Retinal pigment epithelial cell (primary cell): ENCODE measurements around the gene GET3.

Experiments used
- DNase-seq: peaks from one replicate; pipeline ENCODE4 v3.0.0-alpha.2; 2010; ENCODE audit warnings: low read depth
- H3K4me3 ChIP-seq: 2 replicates; pipeline ENCODE4 v1.5.1; 2011; ENCODE audit warnings: mild to moderate bottlenecking, low read length, control low read depth, moderate library complexity
- TF ChIP-seq, protein P1 (sequence below): conservative IDR thresholded peaks from 2 replicates; pipeline ENCODE4 v1.5.1; 2011; ENCODE audit warnings: low read depth, low read length, control low read depth, inconsistent platforms

GET3 gene

DNA sequence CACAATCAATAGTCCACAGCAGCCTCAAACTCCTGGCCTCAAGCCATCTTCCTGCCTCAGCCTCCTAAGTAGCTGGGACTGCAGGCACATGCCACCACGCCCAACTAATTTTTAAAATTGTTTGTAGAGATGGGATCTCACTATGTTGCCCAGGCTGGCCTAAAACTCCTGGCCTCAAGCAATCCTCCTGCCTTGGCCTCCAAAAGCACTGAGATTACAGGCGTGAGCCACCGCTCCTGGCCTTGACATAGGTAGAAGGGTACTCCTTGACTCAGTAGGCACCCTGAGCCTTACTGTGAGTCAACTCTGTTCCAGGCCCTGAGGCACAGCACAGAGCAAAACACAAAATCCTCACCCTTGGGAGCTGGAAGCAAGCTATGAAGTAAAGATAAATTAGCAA lies 21.4 kb upstream of the GET3 start:
- H3K4me3 ChIP-seq: no peak overlapping the region
- no peak for DNase-seq
- TF ChIP-seq, protein P1, sequence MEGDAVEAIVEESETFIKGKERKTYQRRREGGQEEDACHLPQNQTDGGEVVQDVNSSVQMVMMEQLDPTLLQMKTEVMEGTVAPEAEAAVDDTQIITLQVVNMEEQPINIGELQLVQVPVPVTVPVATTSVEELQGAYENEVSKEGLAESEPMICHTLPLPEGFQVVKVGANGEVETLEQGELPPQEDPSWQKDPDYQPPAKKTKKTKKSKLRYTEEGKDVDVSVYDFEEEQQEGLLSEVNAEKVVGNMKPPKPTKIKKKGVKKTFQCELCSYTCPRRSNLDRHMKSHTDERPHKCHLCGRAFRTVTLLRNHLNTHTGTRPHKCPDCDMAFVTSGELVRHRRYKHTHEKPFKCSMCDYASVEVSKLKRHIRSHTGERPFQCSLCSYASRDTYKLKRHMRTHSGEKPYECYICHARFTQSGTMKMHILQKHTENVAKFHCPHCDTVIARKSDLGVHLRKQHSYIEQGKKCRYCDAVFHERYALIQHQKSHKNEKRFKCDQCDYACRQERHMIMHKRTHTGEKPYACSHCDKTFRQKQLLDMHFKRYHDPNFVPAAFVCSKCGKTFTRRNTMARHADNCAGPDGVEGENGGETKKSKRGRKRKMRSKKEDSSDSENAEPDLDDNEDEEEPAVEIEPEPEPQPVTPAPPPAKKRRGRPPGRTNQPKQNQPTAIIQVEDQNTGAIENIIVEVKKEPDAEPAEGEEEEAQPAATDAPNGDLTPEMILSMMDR: no peak

DNA sequence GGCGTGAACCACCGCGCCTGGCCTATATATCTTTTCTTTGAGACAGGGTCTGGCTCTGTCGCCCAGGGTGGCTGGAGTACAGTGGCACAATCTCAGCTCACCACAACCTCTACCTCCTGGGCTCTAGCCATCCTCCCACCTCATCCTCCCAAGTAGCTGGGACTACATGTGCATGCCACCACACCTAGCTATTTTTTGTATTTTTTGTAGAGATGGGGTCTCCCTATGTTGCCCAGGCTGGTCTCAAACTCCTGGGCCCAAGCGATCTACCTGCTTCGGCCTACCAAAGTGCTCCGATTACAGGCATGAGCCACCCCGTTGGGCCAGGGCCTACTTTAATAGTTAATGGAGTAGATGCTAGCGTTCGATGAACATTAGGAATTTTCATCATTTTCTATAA lies 17.0 kb upstream of the GET3 start:
- TF ChIP-seq, protein P1: no peak
- H3K4me3 ChIP-seq: peak overlapping the region; percentile 88
- no peak for DNase-seq

DNA sequence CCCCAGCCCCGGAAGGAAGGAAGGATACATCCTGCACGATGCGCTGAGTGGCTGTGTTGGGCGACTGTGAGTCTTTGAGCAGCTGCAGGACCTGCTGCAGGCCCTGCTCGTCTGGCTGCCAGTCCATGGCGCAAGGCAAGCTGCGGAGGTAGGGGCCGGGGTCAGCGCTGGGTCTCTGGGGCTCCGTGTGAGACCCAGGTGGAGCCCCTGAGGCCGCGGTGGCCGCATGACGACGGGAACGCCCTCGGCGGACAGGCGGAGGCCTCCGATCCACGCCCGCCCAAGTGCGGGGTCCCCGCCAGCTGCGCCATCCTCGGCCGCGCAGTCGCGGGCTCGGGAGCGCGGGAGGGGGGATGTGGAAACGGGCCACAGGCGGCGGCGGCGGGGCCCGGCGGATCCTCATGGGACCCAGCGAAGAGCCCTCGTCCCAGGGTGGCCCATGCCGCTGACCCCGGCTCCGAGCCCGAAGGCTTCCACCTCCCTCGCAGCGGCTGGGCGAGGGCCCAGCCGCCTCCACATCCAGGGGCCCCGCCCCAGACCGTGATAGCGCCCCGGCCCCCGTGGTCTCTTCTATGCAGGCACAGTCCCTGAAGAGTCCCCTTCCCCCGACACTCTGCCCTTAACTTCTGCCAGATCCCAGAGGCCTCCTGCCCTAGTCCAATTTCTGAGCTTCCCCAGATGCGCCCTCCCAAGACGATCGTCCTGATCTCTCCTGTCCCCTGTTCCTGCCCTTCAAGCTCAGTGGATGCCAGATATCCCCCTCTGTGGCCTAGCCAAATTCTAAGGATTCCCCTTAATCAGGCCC lies 16.2 kb upstream of the GET3 start:
- DNase-seq: no peak
- peak overlapping the region; percentile 88 for H3K4me3 ChIP-seq
- TF ChIP-seq, protein P1: no peak

DNA sequence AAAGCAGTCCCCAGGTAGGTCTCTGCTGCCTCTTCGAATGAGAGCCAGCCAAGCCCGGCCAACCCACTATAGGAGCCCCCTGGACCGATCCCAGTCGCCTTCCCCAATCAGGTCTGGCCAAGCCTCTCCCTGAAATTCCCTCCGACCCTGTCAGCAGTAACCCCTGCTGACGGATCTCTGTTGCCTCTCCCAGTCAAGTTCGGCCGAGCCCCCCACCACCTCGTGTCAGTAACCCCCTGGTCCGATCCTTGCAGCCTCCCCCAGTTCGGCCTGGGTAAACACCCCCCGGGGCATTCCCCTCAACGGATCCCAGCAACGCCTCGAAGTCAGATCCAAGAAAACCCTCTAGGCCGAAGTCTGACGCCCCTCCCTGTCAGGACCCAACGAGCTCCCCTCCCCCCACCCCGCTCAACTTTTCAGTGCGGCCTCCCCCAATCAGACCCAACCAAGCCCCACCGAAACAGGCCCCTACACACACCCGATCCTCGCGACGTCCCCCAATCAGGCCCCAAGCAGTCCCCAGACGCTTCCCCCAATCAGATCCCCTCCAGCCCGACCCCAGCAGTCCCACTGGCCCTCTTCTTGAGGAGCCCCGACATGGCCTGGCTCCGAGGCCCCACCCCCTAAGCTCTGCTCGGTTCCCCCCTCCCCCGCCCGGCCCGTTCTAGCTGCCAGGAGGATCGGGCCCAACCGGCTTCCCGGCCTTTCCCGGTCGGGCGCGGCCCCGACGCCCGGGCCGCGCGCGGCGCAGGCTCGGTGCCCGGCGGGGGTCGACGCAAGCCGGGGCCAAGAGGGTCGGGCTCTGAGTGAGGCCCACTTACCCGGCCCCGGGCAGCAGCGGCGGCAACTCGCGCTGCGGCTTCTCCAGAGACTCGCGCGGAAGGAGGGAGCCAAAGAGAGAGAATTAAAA lies 15.4 kb upstream of the GET3 start:
- DNase-seq: peak; percentile 45
- TF ChIP-seq, protein P1: no peak
- H3K4me3 ChIP-seq: peak overlapping the region; percentile 88

DNA sequence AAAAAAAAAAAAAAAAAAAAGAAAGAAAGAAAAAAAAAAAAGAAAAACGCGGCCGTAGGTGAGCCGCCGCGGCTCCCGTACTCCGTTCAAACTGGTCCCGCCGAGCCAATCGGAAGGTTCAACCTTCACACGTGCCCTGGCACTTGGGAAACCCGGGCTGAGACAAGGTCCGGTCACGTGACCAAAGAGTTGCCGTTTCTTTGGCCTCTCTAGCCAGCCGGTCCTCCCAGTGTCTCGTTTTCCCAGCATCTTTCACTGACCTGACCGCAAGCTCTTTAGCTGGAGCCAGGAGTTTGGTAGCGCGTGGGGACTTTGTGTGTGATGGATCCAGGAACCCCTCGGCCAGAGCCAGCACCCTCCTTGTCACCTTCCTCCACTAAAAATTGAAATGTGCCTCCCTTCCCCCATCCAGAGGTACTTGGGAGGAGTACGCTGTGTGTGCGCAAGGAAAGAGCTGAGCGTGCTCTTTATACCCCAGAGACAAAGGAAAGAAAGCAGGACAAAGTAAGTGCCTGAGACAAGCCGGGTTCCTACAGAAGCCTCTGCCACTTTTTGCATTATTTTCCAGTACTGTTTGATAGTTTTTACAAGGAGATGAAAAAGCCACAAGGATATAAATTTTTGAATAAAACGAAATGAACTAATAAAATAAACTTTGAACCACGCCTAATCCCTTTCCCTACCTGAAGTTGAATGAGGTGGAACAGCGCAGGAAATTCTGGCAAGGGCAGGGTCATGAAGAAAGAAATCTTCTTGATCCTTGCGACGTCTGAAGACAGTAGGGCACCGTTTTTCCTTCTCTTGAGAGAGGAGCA lies 14.5 kb upstream of the GET3 start:
- TF ChIP-seq, protein P1: no peak
- peak; percentile 99 for DNase-seq
- peak overlapping the region; percentile 88 for H3K4me3 ChIP-seq

DNA sequence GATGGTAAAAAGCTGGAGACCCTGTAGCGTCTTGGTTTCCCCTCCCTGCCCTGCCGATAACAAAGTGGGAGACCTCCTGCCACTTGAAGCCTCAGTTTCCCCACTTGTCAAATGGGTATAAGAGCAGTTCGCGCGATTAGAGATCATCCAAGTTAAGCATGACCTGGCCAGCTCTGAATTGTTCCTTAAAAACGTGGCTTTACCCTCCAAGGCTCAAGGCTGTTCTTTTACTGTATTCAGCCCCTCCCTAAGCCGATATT lies 14.0 kb upstream of the GET3 start:
- no peak for DNase-seq
- TF ChIP-seq, protein P1: no peak
- peak overlapping the region; percentile 88 for H3K4me3 ChIP-seq
